Loucy (cell line): Measurements from ENCODE around the gene AKAP9.

Experiments
- CTCF ChIP-seq: fragments of 200-600 bp; sonication (generic); conservative IDR thresholded peaks from 2 replicates; pipeline ENCODE4 v1.5.1; 2014; ENCODE audit warnings: mild to moderate bottlenecking, antibody characterized with exemption, low read length
- EZH2phosphoT487 ChIP-seq: fragments of 200-600 bp; IDR thresholded peaks from 2 replicates; pipeline ENCODE4 v1.6.1; 2018; ENCODE audit warnings: antibody characterized with exemption, mild to moderate bottlenecking, moderate library complexity, borderline replicate concordance

DNA sequence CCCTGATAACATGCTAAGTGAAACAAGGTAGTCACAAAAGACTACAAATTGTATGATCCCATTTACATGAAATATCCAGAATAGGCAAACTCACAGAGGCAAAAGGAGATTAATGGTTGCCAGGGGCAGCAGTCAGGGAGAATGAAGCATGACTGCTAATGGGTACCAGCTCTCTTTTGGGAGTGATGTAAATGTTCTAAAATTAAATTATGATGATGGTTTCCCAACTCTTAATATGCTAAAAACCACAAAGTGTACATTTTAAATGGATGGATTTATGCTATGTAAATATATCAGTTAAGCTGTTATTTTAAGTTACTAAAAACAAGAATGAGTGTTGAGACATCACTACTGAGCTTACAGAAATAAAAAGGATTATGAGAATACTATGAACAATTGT is 181.0 kb downstream of the AKAP9 start:
- no peak for TF ChIP-seq EZH2phosphoT487
- TF ChIP-seq CTCF = no peak
